Measurements from ENCODE around the gene LRIG2.

DNA sequence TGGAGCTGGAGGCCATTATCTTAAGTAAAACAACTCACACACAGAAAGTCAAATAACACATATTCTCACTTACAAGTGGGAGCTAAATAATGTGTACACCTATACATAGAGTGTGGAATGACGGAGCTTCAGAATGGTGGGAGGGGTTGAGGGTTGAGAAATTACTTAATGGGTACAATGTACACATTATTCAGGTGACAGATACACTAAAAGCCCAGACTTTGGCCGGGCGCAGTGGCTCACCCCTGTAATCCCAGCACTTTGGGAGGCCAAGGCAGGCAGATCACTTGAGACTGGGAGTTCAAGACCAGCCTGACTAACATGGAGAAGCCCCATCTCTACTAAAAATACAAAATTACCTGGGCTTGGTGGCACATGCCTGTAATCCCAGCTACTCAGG lies 24.9 kb upstream of the LRIG2 start:
- no peak for TF ChIP-seq POLR2A (IDR thresholded peaks at IDR 0.05)
- TF ChIP-seq CTCF (IDR thresholded peaks at IDR 0.05) = no peak
- no peak for TF ChIP-seq EP300 (IDR thresholded peaks at IDR 0.05)
